H1 (cell line): ENCODE data around the gene HS6ST2. TPM values are rescaled to one million over a fixed set of nuclear protein-coding genes. Genes with fewer than 3 reads are reported as not detected.

Source experiments
- CTCF ChIA-PET: fragments of 300-600 bp; sonication (Branson Sonifier 250); formaldehyde crosslinking; loops from one replicate; lab custom pipeline; 2021; ENCODE audit not compliant: partially characterized antibody; lab: Charles Lee
- POLR2A ChIA-PET: fragments of 300-600 bp; sonication (Branson Sonifier 250); formaldehyde crosslinking; loops from one replicate; lab custom pipeline; 2021; ENCODE audit warnings: inconsistent platforms; ENCODE audit not compliant: partially characterized antibody; lab: Charles Lee
- DNase-seq, 2 experiments: peaks; one replicate each; pipeline versions ENCODE4 v3.0.0 to v3.0.0-alpha.2; 2010 to 2022; ENCODE audit warnings: low spot score in 2 of 2, low read depth in 1 of 2, mixed read lengths in 1 of 2
- FAIRE-seq: peaks from 2 replicates; lab custom pipeline; 2011; peaks lifted over from hg19 to GRCh38; lab: Jason Lieb, UNC
- H2AFZ ChIP-seq: 2 replicates; pipeline ENCODE4 v1.8.1; 2012; ENCODE audit warnings: low read length, inconsistent platforms
- H2AK5ac ChIP-seq: 2 replicates; pipeline ENCODE4 v1.6.1; 2013; ENCODE audit warnings: low read depth, low read length
- H2BK120ac ChIP-seq: replicated peaks from 2 replicates; pipeline ENCODE3; 2013; ENCODE audit warnings: low read depth, low read length, inconsistent platforms
- H2BK12ac ChIP-seq: 2 replicates; pipeline ENCODE4 v1.6.1; 2013; ENCODE audit warnings: low read depth, low read length
- H2BK15ac ChIP-seq: 2 replicates; pipeline ENCODE4 v1.6.1; 2013; ENCODE audit warnings: low read length
- H2BK20ac ChIP-seq: 2 replicates; pipeline ENCODE4 v1.6.1; 2013; ENCODE audit warnings: low read length
- H2BK5ac ChIP-seq: 2 replicates; pipeline ENCODE4 v1.6.1; 2013; ENCODE audit warnings: low read depth, low read length
- H3K14ac ChIP-seq: 2 replicates; pipeline ENCODE4 v1.6.1; 2013; ENCODE audit warnings: inconsistent platforms; ENCODE audit not compliant: insufficient read length
- H3K18ac ChIP-seq: 2 replicates; pipeline ENCODE4 v1.6.1; 2013; ENCODE audit warnings: low read length; ENCODE audit errors: extremely low read depth
- H3K23ac ChIP-seq: 2 replicates; pipeline ENCODE4 v1.6.1; 2013; ENCODE audit warnings: inconsistent platforms; ENCODE audit not compliant: insufficient read length
- H3K23me2 ChIP-seq: 2 replicates; pipeline ENCODE4 v1.6.1; 2013; ENCODE audit warnings: low read depth, low read length
- H3K27ac ChIP-seq: 2 replicates; pipeline ENCODE4 v1.6.1; 2011; ENCODE audit warnings: low read depth, low read length, inconsistent platforms
- H3K27me3 ChIP-seq, 4 experiments: replicated peaks in 1 of 4; 1 replicate in 1 of 4; 2 replicates in 3 of 4; pipeline versions ENCODE4 v1.6.1 to v1.8.1; 2011 to 2013; ENCODE audit warnings: low read length in 3 of 4, mild to moderate bottlenecking in 3 of 4, inconsistent platforms in 2 of 4, mixed read lengths in 2 of 4, moderate library complexity in 1 of 4; ENCODE audit not compliant: control insufficient read depth in 3 of 4, insufficient read depth in 3 of 4; ENCODE audit errors: extremely low read depth in 1 of 4
- H3K36me3 ChIP-seq, 4 experiments: 2 replicates each; pipeline versions ENCODE4 v1.6.1 to v1.8.1; 2011 to 2013; ENCODE audit warnings: mild to moderate bottlenecking in 4 of 4, low read length in 3 of 4, moderate library complexity in 2 of 4, control low read depth in 1 of 4, inconsistent platforms in 1 of 4; ENCODE audit not compliant: insufficient read depth in 4 of 4, control insufficient read depth in 2 of 4
- H3K4ac ChIP-seq: replicated peaks from 2 replicates; pipeline ENCODE3; 2013; ENCODE audit warnings: low read length, low read depth, mixed read lengths, inconsistent platforms; ENCODE audit not compliant: insufficient read length
- H3K4me1 ChIP-seq, 4 experiments: replicated peaks in 1 of 4; 1 replicate in 1 of 4; 2 replicates in 3 of 4; pipeline versions ENCODE4 v1.6.1 to v1.8.1; 2011 to 2013; ENCODE audit warnings: low read length in 3 of 4, inconsistent platforms in 2 of 4, mixed read lengths in 1 of 4; ENCODE audit not compliant: insufficient read depth in 4 of 4, control insufficient read depth in 3 of 4
- H3K4me2 ChIP-seq, 2 experiments: 2 replicates each; pipeline versions ENCODE4 v1.6.1 to v1.8.1; 2011 to 2013; ENCODE audit warnings: low read depth in 2 of 2, low read length in 2 of 2, control low read depth in 1 of 2, inconsistent platforms in 1 of 2, mild to moderate bottlenecking in 1 of 2; ENCODE audit not compliant: insufficient read depth in 1 of 2
- H3K4me3 ChIP-seq, 4 experiments: fragments of 200-600, 300-600 bp in 1 of 4; sonication (generic), shearing (Covaris generic), sonication (Bioruptor Twin) in 1 of 4; 2 replicates each; pipeline versions ENCODE4 v1.5.1 to v1.8.1; 2011 to 2016; ENCODE audit warnings: low read length in 4 of 4, low read depth in 3 of 4, control low read depth in 2 of 4, inconsistent platforms in 2 of 4, mild to moderate bottlenecking in 2 of 4, mixed read lengths in 1 of 4, moderate library complexity in 1 of 4; ENCODE audit not compliant: insufficient read depth in 2 of 4; ENCODE audit errors: extremely low read depth in 1 of 4
- H3K56ac ChIP-seq: replicated peaks from 2 replicates; pipeline ENCODE3; 2013; ENCODE audit warnings: low read depth, mild to moderate bottlenecking, mixed read lengths, low read length, inconsistent platforms; ENCODE audit not compliant: insufficient read length
- H3K79me1 ChIP-seq: 2 replicates; pipeline ENCODE4 v1.6.1; 2013; ENCODE audit warnings: low read depth, low read length, control low read depth
- H3K79me2 ChIP-seq, 2 experiments: 2 replicates each; pipeline versions ENCODE4 v1.6.1 to v1.8.1; 2012 to 2013; ENCODE audit warnings: low read length in 2 of 2, mild to moderate bottlenecking in 2 of 2, inconsistent platforms in 1 of 2; ENCODE audit not compliant: insufficient read depth in 2 of 2, control insufficient read depth in 1 of 2
- H3K9ac ChIP-seq, 4 experiments: replicated peaks in 1 of 4; 1 replicate in 1 of 4; 2 replicates in 3 of 4; pipeline versions ENCODE4 v1.6.1 to v1.8.1; 2011 to 2013; ENCODE audit warnings: low read depth in 3 of 4, low read length in 3 of 4, control low read depth in 2 of 4, mild to moderate bottlenecking in 2 of 4, moderate library complexity in 2 of 4, inconsistent platforms in 1 of 4; ENCODE audit errors: extremely low read depth in 1 of 4
- H3K9me3 ChIP-seq, 2 experiments: 2 replicates each; pipeline versions ENCODE4 v1.6.1 to v1.8.1; 2012 to 2013; ENCODE audit warnings: mild to moderate bottlenecking in 2 of 2, moderate library complexity in 2 of 2, control low read depth in 1 of 2, inconsistent platforms in 1 of 2, low read depth in 1 of 2, low read length in 1 of 2, mixed read lengths in 1 of 2; ENCODE audit not compliant: insufficient read depth in 2 of 2
- H4K20me1 ChIP-seq, 2 experiments: replicated peaks in 1 of 2; 2 replicates each; pipeline versions ENCODE3 to v1.8.1; 2011 to 2013; ENCODE audit warnings: inconsistent platforms in 2 of 2, low read length in 2 of 2, mild to moderate bottlenecking in 1 of 2; ENCODE audit not compliant: insufficient read depth in 2 of 2, control insufficient read depth in 1 of 2
- H4K5ac ChIP-seq: 2 replicates; pipeline ENCODE4 v1.6.1; 2013; ENCODE audit warnings: low read length, low read depth, mixed read lengths, inconsistent platforms; ENCODE audit not compliant: insufficient read length
- H4K8ac ChIP-seq: 2 replicates; pipeline ENCODE4 v1.8.0; 2013; ENCODE audit warnings: mild to moderate bottlenecking, moderate library complexity, low read length, inconsistent platforms; ENCODE audit not compliant: insufficient read depth; ENCODE audit errors: extremely low read depth
- H4K91ac ChIP-seq: replicated peaks from 2 replicates; pipeline ENCODE3; 2013; ENCODE audit warnings: low read length, mixed read lengths, inconsistent platforms; ENCODE audit not compliant: insufficient read length
- JUND ChIP-seq: IDR thresholded peaks from 2 replicates; pipeline ENCODE4 v1.6.1; 2011; ENCODE audit warnings: mild to moderate bottlenecking, improper control_type of control experiment, low read length
- KDM5A ChIP-seq: fragments of 200-600 bp; IDR thresholded peaks from 2 replicates; pipeline ENCODE4 v1.7.1; 2012; ENCODE audit warnings: mild to moderate bottlenecking, low read length, inconsistent platforms, mixed read lengths
- RNF2 ChIP-seq: fragments of 200-900, 300-1000 bp; sonication (generic); IDR thresholded peaks from 2 replicates; pipeline ENCODE4 v1.7.1; 2016; ENCODE audit warnings: borderline replicate concordance, low read depth, mild to moderate bottlenecking, antibody characterized with exemption, low read length; ENCODE audit not compliant: poor library complexity, severe bottlenecking; ENCODE audit errors: missing control alignments
- SAP30 ChIP-seq: fragments of 300-600 bp; sonication (generic); IDR thresholded peaks from 2 replicates; pipeline ENCODE4 v1.7.1; 2012; ENCODE audit warnings: low read length, moderate library complexity, mild to moderate bottlenecking, inconsistent platforms; ENCODE audit not compliant: insufficient read depth, insufficient replicate concordance
- SP4 ChIP-seq: IDR thresholded peaks from 2 replicates; pipeline ENCODE4 v1.6.1; 2012; ENCODE audit warnings: low read length, inconsistent platforms
- TCF12 ChIP-seq: IDR thresholded peaks from 2 replicates; pipeline ENCODE4 v1.6.1; 2011; ENCODE audit warnings: low read depth, mild to moderate bottlenecking, low read length
- YY1 ChIP-seq: IDR thresholded peaks from 2 replicates; pipeline ENCODE4 v1.6.1; 2011; ENCODE audit warnings: low read depth, mild to moderate bottlenecking, low read length
- WGBS, 2 experiments: shearing (Covaris generic) in 1 of 2; methylation state at CpG; one replicate each; pipeline versions ENCODE4 v1.1.6 to v1.1.7; 2013 to 2015; ENCODE audit warnings: low lambda C conversion rate in 2 of 2, mixed read lengths in 2 of 2, inconsistent platforms in 1 of 2, low coverage in 1 of 2, missing lambda C conversion rate in 1 of 2; ENCODE audit not compliant: insufficient replicate concordance in 2 of 2, insufficient coverage in 1 of 2, insufficient read length in 1 of 2; ENCODE audit errors: extremely low coverage in 1 of 2, missing lambda C conversion rate in 1 of 2; 5-methylcytosine and 5-hydroxymethylcytosine counted together
- polyA plus RNA-seq, 7 experiments: library from polyadenylated mRNA; depleted of rRNA in 3 of 7; stranded (reverse) in 5 of 7; unstranded in 2 of 7; fragments of >200 nt in 5 of 7; fragments of 200-250 nt in 2 of 7; gene quantifications; 1 replicate in 5 of 7; 2 replicates in 1 of 7; 4 replicates in 1 of 7; pipeline versions ENCODE4 v1.2.1 to v1.2.3, GENCODE V29; 2011 to 2013; ENCODE audit warnings: missing spikeins in 2 of 7, mixed read lengths in 2 of 7
- total RNA-seq: library from RNA; stranded (reverse); fragmentation: NEBNext Ultra II Directional; extraction: Animal tissue kit (Norgen Biotek cat#: 25700); gene quantifications from 2 replicates; pipeline ENCODE4 v1.2.1, GENCODE V29; 2021
- TF ChIP-seq, protein P1 (sequence below), 3 experiments: IDR thresholded peaks; 1 replicate in 2 of 3; 2 replicates in 1 of 3; pipeline versions ENCODE4 v1.5.1 to v1.6.1; 2011; ENCODE audit warnings: low read length in 3 of 3, mild to moderate bottlenecking in 3 of 3, inconsistent platforms in 2 of 3, low read depth in 1 of 3, moderate library complexity in 1 of 3; ENCODE audit not compliant: insufficient read depth in 1 of 3; ENCODE audit errors: control extremely low read depth in 1 of 3

The HS6ST2 gene
- total and polyA plus RNA-seq, 2 of the 8 experiments (the other 6 are each of a cell fraction or from before 2014, with no cell fraction given) = 3.9 TPM

DNA sequence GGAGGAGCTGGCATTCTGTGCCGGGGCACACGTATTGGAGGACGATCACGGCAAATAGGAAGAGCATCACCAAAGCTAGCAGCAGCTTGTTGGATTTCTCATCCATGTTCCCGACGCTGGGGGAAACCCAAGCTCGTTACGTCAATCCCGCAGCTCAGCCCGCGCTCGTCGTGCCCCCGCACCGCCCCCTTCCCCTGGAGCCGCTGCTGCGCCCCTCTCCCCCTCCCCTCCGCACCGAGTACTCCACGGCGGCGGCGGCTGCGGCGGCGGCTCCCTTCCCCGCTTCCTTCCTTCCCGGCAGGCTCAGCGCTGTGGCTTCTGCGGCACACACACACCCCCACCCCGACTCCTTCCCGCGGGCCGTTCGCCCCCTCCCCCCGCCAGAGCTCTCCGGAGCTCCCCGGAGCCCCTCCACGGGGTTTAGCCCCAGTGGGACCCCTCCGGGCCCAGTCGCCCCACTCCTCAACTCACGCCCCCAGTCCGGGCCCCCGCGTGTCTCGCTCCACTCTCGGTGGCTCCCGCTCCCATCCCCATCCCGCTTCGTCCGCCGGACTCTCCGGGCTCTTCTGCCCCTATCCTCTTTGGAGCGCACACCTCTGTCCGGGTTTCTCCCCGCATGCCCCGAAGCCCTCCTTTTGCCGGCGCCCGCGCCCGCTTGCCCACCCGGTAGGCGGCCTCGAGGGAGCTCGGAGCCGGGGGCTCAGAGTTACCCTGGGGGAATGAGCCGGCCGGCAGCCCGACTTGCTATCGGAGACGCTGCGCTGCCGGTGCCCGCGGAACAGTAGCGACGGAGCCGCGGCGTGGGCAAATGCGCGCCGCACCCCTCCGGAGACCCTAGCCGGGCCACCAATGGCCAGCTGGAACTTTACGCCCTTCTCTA lies 978 bp downstream of the HS6ST2 start:
- Histone ChIP-seq H2BK20ac (no peak overlapping the region), H3K36me3 (no peaks in the 10 kb centered on the region), H3K9me3 (no peaks in the 10 kb centered on the region), H3K4ac (no peak overlapping the region), H3K4me1 (peaks cover 3 to 13% (median 7%) of the 10 kb centered on the region in 4 experiments; a peak in 6 of 7 replicates), H2AFZ (no peak overlapping the region), H3K56ac (no peak overlapping the region), H4K8ac (no peak overlapping the region; the same call in 1 of the 2 replicates), H3K23ac (no peak overlapping the region), H3K79me2 (no peaks in the 10 kb centered on the region), H3K27ac (no peak overlapping the region), H3K4me3 (peak overlapping the region; percentile 47 to 67 (median 56)), H3K23me2 (peaks cover 18% of the 10 kb centered on the region; the same call in 1 of the 2 replicates), H3K9ac (no peak overlapping the region), H4K20me1 (no peaks in the 10 kb centered on the region), H2BK12ac (no peak overlapping the region), H4K91ac (peak overlapping the region; percentile 27), H2BK5ac (no peak overlapping the region), H2AK5ac (no peak overlapping the region), H3K27me3 (peaks cover 23 to 49% (median 46%) of the 10 kb centered on the region in 4 experiments), H4K5ac (no peak overlapping the region), H2BK120ac (no peak overlapping the region), H3K14ac (no peak overlapping the region), H3K4me2 (peak overlapping the region; percentile 82 to 92), H2BK15ac (no peak overlapping the region), H3K79me1 (no peaks in the 10 kb centered on the region), H3K18ac (no peak overlapping the region)
- CTCF ChIA-PET = interaction anchor here (0.7 to 2.0 kb wide), 5 partner anchors 9 to 217 kb away, joined by 3 to 10 read pairs (median 7); no protein-coding TSS in a partner anchor
- POLR2A ChIA-PET = no interaction called here
- 2% methylated on average over 17 of the region's 87 CpGs; no CpG with 5 or more reads in 1 of the 2 experiments for WGBS, 2 experiments
- no peak for FAIRE-seq
- DNase-seq = peak in 1 of 2 experiments; percentile 60
- TF ChIP-seq SAP30 (no peak), RNF2 (peak; percentile 48), KDM5A (no peak), SP4 (no peak), JUND (no peak), TCF12 (no peak), YY1 (no peak)
- TF ChIP-seq, protein P1, sequence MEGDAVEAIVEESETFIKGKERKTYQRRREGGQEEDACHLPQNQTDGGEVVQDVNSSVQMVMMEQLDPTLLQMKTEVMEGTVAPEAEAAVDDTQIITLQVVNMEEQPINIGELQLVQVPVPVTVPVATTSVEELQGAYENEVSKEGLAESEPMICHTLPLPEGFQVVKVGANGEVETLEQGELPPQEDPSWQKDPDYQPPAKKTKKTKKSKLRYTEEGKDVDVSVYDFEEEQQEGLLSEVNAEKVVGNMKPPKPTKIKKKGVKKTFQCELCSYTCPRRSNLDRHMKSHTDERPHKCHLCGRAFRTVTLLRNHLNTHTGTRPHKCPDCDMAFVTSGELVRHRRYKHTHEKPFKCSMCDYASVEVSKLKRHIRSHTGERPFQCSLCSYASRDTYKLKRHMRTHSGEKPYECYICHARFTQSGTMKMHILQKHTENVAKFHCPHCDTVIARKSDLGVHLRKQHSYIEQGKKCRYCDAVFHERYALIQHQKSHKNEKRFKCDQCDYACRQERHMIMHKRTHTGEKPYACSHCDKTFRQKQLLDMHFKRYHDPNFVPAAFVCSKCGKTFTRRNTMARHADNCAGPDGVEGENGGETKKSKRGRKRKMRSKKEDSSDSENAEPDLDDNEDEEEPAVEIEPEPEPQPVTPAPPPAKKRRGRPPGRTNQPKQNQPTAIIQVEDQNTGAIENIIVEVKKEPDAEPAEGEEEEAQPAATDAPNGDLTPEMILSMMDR (IDR thresholded peaks at IDR 0.05; ENCODE audit: control extremely low read depth in 1 of 3, insufficient read depth in 1 of 3, low read depth in 1 of 3, low read length in 3 of 3) = no peak
